ENCODE data around the gene TMEM17.

Gene TMEM17

DNA sequence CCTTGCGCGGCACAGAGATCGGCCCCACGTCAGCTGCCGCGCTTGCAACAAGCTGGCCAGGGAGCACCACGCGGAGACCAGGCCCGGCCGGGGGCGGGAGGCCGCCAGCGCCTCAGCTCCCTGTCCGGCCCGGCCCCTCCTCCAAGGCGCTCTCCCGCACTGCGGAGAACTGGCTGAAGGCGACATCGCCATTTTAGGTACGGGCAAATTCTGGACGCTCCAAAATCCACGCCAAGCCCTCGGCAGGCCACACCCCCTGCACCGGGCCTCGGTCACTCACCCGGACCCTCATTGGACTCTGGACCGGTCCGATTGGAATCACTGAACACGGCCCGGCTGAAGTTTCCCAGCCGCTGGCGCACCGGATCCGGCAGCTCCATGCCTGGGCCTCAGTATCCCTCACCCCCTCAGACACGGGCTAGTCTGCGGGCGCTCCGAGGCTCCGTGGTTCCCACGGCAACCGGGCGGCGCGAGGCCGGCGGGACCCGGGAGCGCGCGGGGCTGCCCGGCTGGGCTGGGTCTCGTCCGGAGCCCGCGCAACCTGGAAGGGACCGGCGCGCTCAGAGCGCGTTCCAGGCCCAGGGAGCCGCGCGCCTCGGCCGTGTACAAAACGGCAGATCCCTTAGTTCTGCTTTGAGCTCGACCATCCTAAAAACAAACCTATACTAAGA lies at the start of gene TMEM17:
TMEM17 (minus strand) TSS at position 446 of the 671 bp plus-strand sequence; CDS start at position 380, 66 bp downstream.
- peak; percentile 95 for ATAC-seq
- no peak for TF ChIP-seq SNAI2 (CRISPR knock-in tag; IDR thresholded peaks at IDR 0.05)
- 0 out of 2 replicates have a peak, but pooled peaks have one; percentile 22 for TF ChIP-seq TCF4 (CRISPR knock-in tag; IDR thresholded peaks at IDR 0.05; ENCODE audit: borderline replicate concordance)
- TF ChIP-seq CSDC2 (CRISPR knock-in tag; IDR thresholded peaks at IDR 0.05) = 0 out of 2 replicates have a peak, but pooled peaks have one; percentile 51
- TF ChIP-seq ARNTL (CRISPR knock-in tag; IDR thresholded peaks at IDR 0.05; ENCODE audit: borderline replicate concordance, low read depth) = no peak
- TF ChIP-seq, protein P1, sequence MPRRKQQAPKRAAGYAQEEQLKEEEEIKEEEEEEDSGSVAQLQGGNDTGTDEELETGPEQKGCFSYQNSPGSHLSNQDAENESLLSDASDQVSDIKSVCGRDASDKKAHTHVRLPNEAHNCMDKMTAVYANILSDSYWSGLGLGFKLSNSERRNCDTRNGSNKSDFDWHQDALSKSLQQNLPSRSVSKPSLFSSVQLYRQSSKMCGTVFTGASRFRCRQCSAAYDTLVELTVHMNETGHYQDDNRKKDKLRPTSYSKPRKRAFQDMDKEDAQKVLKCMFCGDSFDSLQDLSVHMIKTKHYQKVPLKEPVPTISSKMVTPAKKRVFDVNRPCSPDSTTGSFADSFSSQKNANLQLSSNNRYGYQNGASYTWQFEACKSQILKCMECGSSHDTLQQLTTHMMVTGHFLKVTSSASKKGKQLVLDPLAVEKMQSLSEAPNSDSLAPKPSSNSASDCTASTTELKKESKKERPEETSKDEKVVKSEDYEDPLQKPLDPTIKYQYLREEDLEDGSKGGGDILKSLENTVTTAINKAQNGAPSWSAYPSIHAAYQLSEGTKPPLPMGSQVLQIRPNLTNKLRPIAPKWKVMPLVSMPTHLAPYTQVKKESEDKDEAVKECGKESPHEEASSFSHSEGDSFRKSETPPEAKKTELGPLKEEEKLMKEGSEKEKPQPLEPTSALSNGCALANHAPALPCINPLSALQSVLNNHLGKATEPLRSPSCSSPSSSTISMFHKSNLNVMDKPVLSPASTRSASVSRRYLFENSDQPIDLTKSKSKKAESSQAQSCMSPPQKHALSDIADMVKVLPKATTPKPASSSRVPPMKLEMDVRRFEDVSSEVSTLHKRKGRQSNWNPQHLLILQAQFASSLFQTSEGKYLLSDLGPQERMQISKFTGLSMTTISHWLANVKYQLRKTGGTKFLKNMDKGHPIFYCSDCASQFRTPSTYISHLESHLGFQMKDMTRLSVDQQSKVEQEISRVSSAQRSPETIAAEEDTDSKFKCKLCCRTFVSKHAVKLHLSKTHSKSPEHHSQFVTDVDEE (CRISPR knock-in tag; IDR thresholded peaks at IDR 0.05) = peak; percentile 24; the same call in 1 of the 2 replicates

DNA sequence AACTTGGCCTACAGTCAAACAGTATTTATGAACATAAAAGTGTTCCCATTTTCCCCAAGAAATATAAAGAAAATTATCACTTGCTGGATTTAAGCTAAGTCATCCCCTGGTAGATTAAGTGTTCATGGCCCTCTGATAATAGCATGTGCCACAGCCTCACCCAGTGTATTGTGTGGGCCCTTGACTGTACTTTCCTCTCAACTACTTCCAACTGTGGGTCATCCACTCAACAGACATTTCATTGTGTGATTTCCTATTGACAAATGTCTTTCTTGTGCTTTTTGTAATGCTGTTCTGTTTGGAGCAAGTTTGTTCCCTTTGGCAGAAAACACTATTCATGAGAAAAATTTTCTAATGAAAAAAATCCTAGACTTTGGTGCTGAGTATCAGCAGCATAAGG lies 48.4 kb upstream of the TMEM17 start:
- TF ChIP-seq, protein P2, sequence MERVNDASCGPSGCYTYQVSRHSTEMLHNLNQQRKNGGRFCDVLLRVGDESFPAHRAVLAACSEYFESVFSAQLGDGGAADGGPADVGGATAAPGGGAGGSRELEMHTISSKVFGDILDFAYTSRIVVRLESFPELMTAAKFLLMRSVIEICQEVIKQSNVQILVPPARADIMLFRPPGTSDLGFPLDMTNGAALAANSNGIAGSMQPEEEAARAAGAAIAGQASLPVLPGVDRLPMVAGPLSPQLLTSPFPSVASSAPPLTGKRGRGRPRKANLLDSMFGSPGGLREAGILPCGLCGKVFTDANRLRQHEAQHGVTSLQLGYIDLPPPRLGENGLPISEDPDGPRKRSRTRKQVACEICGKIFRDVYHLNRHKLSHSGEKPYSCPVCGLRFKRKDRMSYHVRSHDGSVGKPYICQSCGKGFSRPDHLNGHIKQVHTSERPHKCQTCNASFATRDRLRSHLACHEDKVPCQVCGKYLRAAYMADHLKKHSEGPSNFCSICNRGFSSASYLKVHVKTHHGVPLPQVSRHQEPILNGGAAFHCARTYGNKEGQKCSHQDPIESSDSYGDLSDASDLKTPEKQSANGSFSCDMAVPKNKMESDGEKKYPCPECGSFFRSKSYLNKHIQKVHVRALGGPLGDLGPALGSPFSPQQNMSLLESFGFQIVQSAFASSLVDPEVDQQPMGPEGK (CRISPR knock-in tag; IDR thresholded peaks at IDR 0.05; ENCODE audit: borderline replicate concordance) = no peak
- TF ChIP-seq GLIS3 (CRISPR knock-in tag; IDR thresholded peaks at IDR 0.05) (no peak), RARB (CRISPR knock-in tag; IDR thresholded peaks at IDR 0.05) (no peak), BACH2 (CRISPR knock-in tag; IDR thresholded peaks at IDR 0.05; ENCODE audit: borderline replicate concordance) (no peak), ZNF70 (CRISPR knock-in tag; IDR thresholded peaks at IDR 0.05) (no peak), ZFP30 (CRISPR knock-in tag; IDR thresholded peaks at IDR 0.05) (no peak), POU6F1 (CRISPR knock-in tag; IDR thresholded peaks at IDR 0.05; ENCODE audit: borderline replicate concordance, low read depth) (no peak)
- TF ChIP-seq, protein P1 (CRISPR knock-in tag; IDR thresholded peaks at IDR 0.05) = no peak
- no peak for ATAC-seq

- 0 out of 2 replicates have a peak, but pooled peaks have one; percentile 22 for TF ChIP-seq ISL1 (CRISPR knock-in tag; IDR thresholded peaks at IDR 0.05)
- TF ChIP-seq, protein P1 (CRISPR knock-in tag; IDR thresholded peaks at IDR 0.05) = no peak
- TF ChIP-seq ZNF8 (CRISPR knock-in tag; IDR thresholded peaks at IDR 0.05) = no peak
- ATAC-seq = peak; percentile 49; the same call in 2 of the 3 replicates
These were observed 44.5 kb upstream of the TMEM17 start for GRCh38 chr2:62550461-62550860.
